Hepatocyte (in vitro differentiated cells): Measurements from ENCODE around the gene GPATCH2. TPM values are rescaled to one million over a fixed set of nuclear protein-coding genes. Genes with fewer than 3 reads are reported as not detected.

ENCODE experiments used
- DNase-seq: peaks from one replicate; pipeline ENCODE4 v3.0.0-alpha.2; 2016; ENCODE audit warnings: low spot score
- H2AFZ ChIP-seq: fragments of 200-600 bp; sonication (generic); 2 replicates; pipeline ENCODE4 v1.6.0; 2016; ENCODE audit warnings: antibody characterized with exemption, mild to moderate bottlenecking
- H3K27ac ChIP-seq: fragments of 200-600 bp; sonication (generic); 2 replicates; pipeline ENCODE4 v1.5.1; 2016; ENCODE audit warnings: mild to moderate bottlenecking
- H3K27me3 ChIP-seq: fragments of 200-600 bp; sonication (generic); 2 replicates; pipeline ENCODE4 v1.6.1; 2016
- H3K36me3 ChIP-seq: fragments of 200-600 bp; sonication (generic); replicated peaks from 2 replicates; pipeline ENCODE4 v1.5.1; 2016; ENCODE audit warnings: low read depth; ENCODE audit not compliant: insufficient read depth
- H3K4me1 ChIP-seq: fragments of 200-600 bp; sonication (generic); 2 replicates; pipeline ENCODE4 v1.5.1; 2016; ENCODE audit warnings: mild to moderate bottlenecking, moderate library complexity; ENCODE audit not compliant: insufficient read depth
- H3K4me2 ChIP-seq: fragments of 200-600 bp; sonication (generic); 2 replicates; pipeline ENCODE4 v1.6.0; 2016
- H3K4me3 ChIP-seq: fragments of 200-600 bp; sonication (generic); 2 replicates; pipeline ENCODE4 v1.5.1; 2016; ENCODE audit warnings: mild to moderate bottlenecking
- H3K79me2 ChIP-seq: fragments of 200-600 bp; sonication (generic); 2 replicates; pipeline ENCODE4 v1.6.0; 2017; ENCODE audit warnings: mild to moderate bottlenecking
- H3K9me2 ChIP-seq: fragments of 200-600 bp; sonication (generic); replicated peaks from 2 replicates; pipeline ENCODE4 v1.6.0; 2017; ENCODE audit warnings: mild to moderate bottlenecking; ENCODE audit not compliant: insufficient read depth
- H3K9me3 ChIP-seq: fragments of 200-600 bp; sonication (generic); 2 replicates; pipeline ENCODE4 v1.5.1; 2016; ENCODE audit warnings: low read depth, mild to moderate bottlenecking
- H4K20me1 ChIP-seq: fragments of 200-600 bp; sonication (generic); 2 replicates; pipeline ENCODE4 v1.6.0; 2016; ENCODE audit warnings: mild to moderate bottlenecking; ENCODE audit not compliant: insufficient read depth, poor library complexity, severe bottlenecking
- EZH2 ChIP-seq: fragments of 200-600 bp; sonication (generic); IDR thresholded peaks from 2 replicates; pipeline ENCODE4 v1.6.1; 2016; ENCODE audit warnings: antibody characterized with exemption, mild to moderate bottlenecking, borderline replicate concordance
- EZH2phosphoT487 ChIP-seq: fragments of 200-600 bp; sonication (generic); IDR thresholded peaks from one replicate; pipeline ENCODE4 v1.6.1; 2018; ENCODE audit warnings: antibody characterized with exemption, mild to moderate bottlenecking, low read depth, moderate library complexity; ENCODE audit not compliant: unreplicated experiment, severe bottlenecking
- WGBS: methylation state at CpG from one replicate; pipeline ENCODE4 v1.1.6; 2016; ENCODE audit warnings: low lambda C conversion rate; ENCODE audit errors: missing lambda C conversion rate; 5-methylcytosine and 5-hydroxymethylcytosine counted together
- polyA plus RNA-seq: library from polyadenylated mRNA; unstranded; fragments of >200 nt; fragmentation: Nextera tagmentation; extraction: Ambion mirVana; gene quantifications from 2 replicates; pipeline ENCODE4 v1.2.1, GENCODE V29; 2016
- total RNA-seq: library from RNA; depleted of rRNA; stranded (reverse); fragments of >200 nt; gene quantifications from 2 replicates; pipeline ENCODE4 v1.2.3, GENCODE V29; 2014
- TF ChIP-seq, protein P1 (sequence below): fragments of 200-600 bp; sonication (generic); IDR thresholded peaks from 2 replicates; pipeline ENCODE4 v1.5.1; 2016; ENCODE audit warnings: antibody characterized with exemption, mild to moderate bottlenecking; ENCODE audit not compliant: poor library complexity

GPATCH2 gene
- total and polyA plus RNA-seq, 2 experiments from 2014 or later = 7.8 to 22.5 TPM

DNA sequence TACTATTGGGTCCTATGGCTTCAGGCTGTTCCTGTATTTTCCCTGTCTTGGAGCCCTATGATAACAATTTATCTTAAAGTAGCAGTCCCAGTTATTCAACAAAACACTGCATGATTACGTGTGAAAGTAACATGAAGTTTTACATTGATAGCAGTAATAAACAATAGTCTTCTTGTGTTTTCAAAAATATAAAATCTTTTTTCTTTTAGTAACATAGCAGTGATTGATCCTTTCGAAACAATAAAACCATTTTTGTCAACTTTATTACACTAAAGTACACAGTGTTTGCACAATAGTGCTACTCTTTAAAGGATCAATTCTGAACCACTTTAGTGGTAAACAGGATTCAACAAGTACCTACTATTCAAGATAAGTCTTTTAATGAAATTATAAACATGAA is 90.6 kb downstream of the GPATCH2 start:
- Histone ChIP-seq H3K4me1 (peaks cover 5% of the 10 kb centered on the region), H3K9me2 (no peaks in the 10 kb centered on the region), H3K27me3 (no peaks in the 10 kb centered on the region), H3K4me2 (no peak overlapping the region), H3K36me3 (no peaks in the 10 kb centered on the region), H4K20me1 (no peaks in the 10 kb centered on the region), H3K79me2 (no peaks in the 10 kb centered on the region), H2AFZ (no peak overlapping the region), H3K27ac (no peak overlapping the region), H3K4me3 (no peak overlapping the region), H3K9me3 (no peaks in the 10 kb centered on the region)
- TF ChIP-seq, protein P1, sequence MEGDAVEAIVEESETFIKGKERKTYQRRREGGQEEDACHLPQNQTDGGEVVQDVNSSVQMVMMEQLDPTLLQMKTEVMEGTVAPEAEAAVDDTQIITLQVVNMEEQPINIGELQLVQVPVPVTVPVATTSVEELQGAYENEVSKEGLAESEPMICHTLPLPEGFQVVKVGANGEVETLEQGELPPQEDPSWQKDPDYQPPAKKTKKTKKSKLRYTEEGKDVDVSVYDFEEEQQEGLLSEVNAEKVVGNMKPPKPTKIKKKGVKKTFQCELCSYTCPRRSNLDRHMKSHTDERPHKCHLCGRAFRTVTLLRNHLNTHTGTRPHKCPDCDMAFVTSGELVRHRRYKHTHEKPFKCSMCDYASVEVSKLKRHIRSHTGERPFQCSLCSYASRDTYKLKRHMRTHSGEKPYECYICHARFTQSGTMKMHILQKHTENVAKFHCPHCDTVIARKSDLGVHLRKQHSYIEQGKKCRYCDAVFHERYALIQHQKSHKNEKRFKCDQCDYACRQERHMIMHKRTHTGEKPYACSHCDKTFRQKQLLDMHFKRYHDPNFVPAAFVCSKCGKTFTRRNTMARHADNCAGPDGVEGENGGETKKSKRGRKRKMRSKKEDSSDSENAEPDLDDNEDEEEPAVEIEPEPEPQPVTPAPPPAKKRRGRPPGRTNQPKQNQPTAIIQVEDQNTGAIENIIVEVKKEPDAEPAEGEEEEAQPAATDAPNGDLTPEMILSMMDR = no peak
- TF ChIP-seq EZH2phosphoT487 (no peak), EZH2 (no peak)
- DNase-seq = no peak
- 75% methylated on average over 2 of the region's 2 CpGs for WGBS

DNA sequence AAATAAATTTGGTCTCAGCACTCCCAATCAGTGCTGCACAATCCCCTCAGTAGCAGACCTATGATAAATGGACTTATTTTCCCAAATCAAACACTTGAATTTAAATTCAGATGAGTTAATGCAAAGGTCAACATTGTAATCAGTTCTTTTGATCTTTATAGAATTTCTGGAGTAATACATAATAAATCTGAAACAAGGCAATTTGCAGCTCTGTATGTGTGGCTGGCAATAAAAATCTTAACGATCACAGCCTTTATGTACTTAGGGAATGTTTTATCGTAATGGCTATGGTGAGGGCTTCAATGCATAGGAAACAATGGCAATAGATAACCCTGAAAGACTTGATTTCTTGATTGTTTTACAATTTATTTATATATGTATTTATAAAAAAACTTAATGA is 91.4 kb downstream of the GPATCH2 start:
- Histone ChIP-seq H3K27me3 (no peaks in the 10 kb centered on the region), H3K9me2 (no peaks in the 10 kb centered on the region), H3K36me3 (no peaks in the 10 kb centered on the region), H3K9me3 (no peaks in the 10 kb centered on the region), H4K20me1 (no peaks in the 10 kb centered on the region), H2AFZ (no peak overlapping the region), H3K79me2 (no peaks in the 10 kb centered on the region), H3K4me1 (peaks cover 5% of the 10 kb centered on the region), H3K27ac (no peak overlapping the region), H3K4me3 (no peak overlapping the region), H3K4me2 (no peak overlapping the region)
- TF ChIP-seq, protein P1 = no peak
- TF ChIP-seq EZH2 = no peak
- TF ChIP-seq EZH2phosphoT487 = no peak
- WGBS = 61% methylated on average over 2 of the region's 2 CpGs
- DNase-seq = no peak

DNA sequence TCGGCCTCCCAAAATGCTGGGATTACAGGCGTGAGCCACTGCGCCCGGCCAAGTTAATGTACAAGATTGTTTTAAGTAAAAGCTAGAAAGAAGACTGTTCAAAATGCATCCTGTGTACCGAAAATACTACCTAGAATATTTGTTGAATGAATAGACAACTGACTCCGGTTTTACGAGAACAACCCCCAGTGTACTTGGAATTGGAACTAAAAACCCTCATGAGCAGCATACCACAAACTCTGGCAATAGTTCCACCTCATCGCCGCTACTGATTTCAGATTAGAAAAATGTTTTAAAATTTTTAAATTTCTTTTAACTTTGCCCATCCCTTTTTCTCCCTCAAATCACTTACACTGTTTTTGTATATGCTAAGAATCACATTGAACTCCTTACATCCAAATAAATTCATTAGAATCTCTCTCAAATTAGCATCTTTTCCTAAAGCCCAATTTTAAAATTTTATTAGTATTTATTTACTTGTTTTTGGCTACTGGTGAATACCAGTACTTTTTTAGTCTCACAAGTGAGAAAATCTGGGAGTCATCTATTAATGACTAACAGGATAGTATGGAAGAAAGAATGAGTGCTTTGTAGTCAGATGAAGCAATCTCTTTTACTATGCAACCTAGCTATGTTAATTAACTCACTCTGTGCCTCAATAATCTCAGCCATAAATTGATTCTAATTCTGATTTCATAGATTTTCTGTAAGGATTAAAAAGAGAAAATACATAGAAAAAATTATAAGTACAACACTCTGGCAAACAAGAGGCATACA is 95.1 kb downstream of the GPATCH2 start:
- 96% methylated on average over 9 of the region's 9 CpGs for WGBS
- H3K9me2 ChIP-seq = no peaks in the 10 kb centered on the region
- peaks cover 5% of the 10 kb centered on the region for H3K4me1 ChIP-seq
- H2AFZ ChIP-seq = no peak overlapping the region
- H3K4me2 ChIP-seq = no peak overlapping the region
- no peaks in the 10 kb centered on the region for H3K27me3 ChIP-seq
- H3K4me3 ChIP-seq = no peak overlapping the region
- TF ChIP-seq, protein P1 = no peak
- TF ChIP-seq EZH2 (no peak), EZH2phosphoT487 (no peak)
- H4K20me1 ChIP-seq = no peaks in the 10 kb centered on the region
- no peak for DNase-seq
- H3K36me3 ChIP-seq = no peaks in the 10 kb centered on the region
- H3K27ac ChIP-seq = no peak overlapping the region
- H3K9me3 ChIP-seq = no peaks in the 10 kb centered on the region
- no peaks in the 10 kb centered on the region for H3K79me2 ChIP-seq
